Type B pancreatic cell (in vitro differentiated cells): ENCODE results near the gene BRSK1. TPM values are rescaled to one million over a fixed set of nuclear protein-coding genes. Genes with fewer than 3 reads are reported as not detected.

Experiments
- DNase-seq: peaks from one replicate; pipeline ENCODE4 v3.0.0; 2021; ENCODE audit warnings: mixed read lengths; ENCODE audit not compliant: unreplicated experiment; ENCODE audit errors: extremely low spot score
- H3K27ac Mint-ChIP-seq: 2 replicates; pipeline ENCODE4 v1.8.0; 2021; ENCODE audit warnings: mild to moderate bottlenecking, mixed read lengths
- H3K27me3 Mint-ChIP-seq: 2 replicates; pipeline ENCODE4 v1.8.0; 2021; ENCODE audit warnings: mixed read lengths
- H3K36me3 Mint-ChIP-seq: 2 replicates; pipeline ENCODE4 v1.8.0; 2021; ENCODE audit warnings: mixed read lengths
- H3K4me1 Mint-ChIP-seq: one replicate; pipeline ENCODE4 v1.8.0; 2021; ENCODE audit warnings: mixed read lengths; ENCODE audit not compliant: unreplicated experiment
- H3K4me3 Mint-ChIP-seq: 2 replicates; pipeline ENCODE4 v1.8.0; 2021; ENCODE audit warnings: mild to moderate bottlenecking, mixed read lengths
- H3K9me3 Mint-ChIP-seq: 2 replicates; pipeline ENCODE4 v1.8.0; 2021; ENCODE audit warnings: mixed read lengths
- CTCF ChIP-seq: fragments of 200-600 bp; sonication (generic); conservative IDR thresholded peaks from 2 replicates; pipeline ENCODE4 v1.5.0; 2021; ENCODE audit warnings: antibody characterized with exemption, mild to moderate bottlenecking
- total RNA-seq: library from RNA; stranded (reverse); gene quantifications from 2 replicates; pipeline ENCODE4 v1.2.1, GENCODE V29; 2021; ENCODE audit warnings: low replicate concordance

Gene BRSK1
- total RNA-seq, 1 donor from 2014 or later = 32.3 TPM

- Mint-ChIP-seq H3K4me1 (peaks cover 7% of the 10 kb centered on the region), H3K27me3 (no peaks in the 10 kb centered on the region), H3K36me3 (peaks cover 7% of the 10 kb centered on the region), H3K9me3 (no peaks in the 10 kb centered on the region), H3K27ac (no peak overlapping the region), H3K4me3 (no peak overlapping the region)
- no peak for DNase-seq
- no peak for TF ChIP-seq CTCF
These were observed 27.6 kb downstream of the BRSK1 start for GRCh38 chr19:55311397-55311796.

GRCh38 chr19:55311797-55312196, 28.0 kb downstream of the BRSK1 start:
- Mint-ChIP-seq H3K4me3 (no peak overlapping the region), H3K9me3 (no peaks in the 10 kb centered on the region), H3K36me3 (peaks cover 7% of the 10 kb centered on the region), H3K27me3 (no peaks in the 10 kb centered on the region), H3K27ac (no peak overlapping the region), H3K4me1 (peaks cover 7% of the 10 kb centered on the region)
- no peak for TF ChIP-seq CTCF
- no peak for DNase-seq

- Mint-ChIP-seq H3K27ac (no peak overlapping the region), H3K4me3 (no peak overlapping the region)
- DNase-seq = no peak
These were observed 29.1 kb downstream of the BRSK1 start for GRCh38 chr19:55312621-55313512.

GRCh38 chr19:55314396-55314795, 30.6 kb downstream of the BRSK1 start:
- Mint-ChIP-seq H3K9me3 (no peaks in the 10 kb centered on the region), H3K4me1 (peaks cover 7% of the 10 kb centered on the region), H3K27me3 (no peaks in the 10 kb centered on the region), H3K4me3 (no peak overlapping the region), H3K27ac (no peak overlapping the region), H3K36me3 (peaks cover 7% of the 10 kb centered on the region)
- TF ChIP-seq CTCF = no peak
- no peak for DNase-seq

More at GRCh38 chr19:55312621-55313512, 29.1 kb downstream of the BRSK1 start:
- no peaks in the 10 kb centered on the region for H3K9me3 Mint-ChIP-seq
- no peaks in the 10 kb centered on the region for H3K27me3 Mint-ChIP-seq
- H3K4me1 Mint-ChIP-seq = peaks cover 7% of the 10 kb centered on the region
- TF ChIP-seq CTCF = no peak
- H3K36me3 Mint-ChIP-seq = peaks cover 7% of the 10 kb centered on the region

GRCh38 chr19:55315956-55316525, 32.2 kb downstream of the BRSK1 start:
- Mint-ChIP-seq H3K4me3 (no peak overlapping the region), H3K4me1 (peaks cover 7% of the 10 kb centered on the region), H3K9me3 (no peaks in the 10 kb centered on the region), H3K27me3 (peaks cover 6% of the 10 kb centered on the region), H3K36me3 (peaks cover 3% of the 10 kb centered on the region), H3K27ac (no peak overlapping the region)
- TF ChIP-seq CTCF = no peak
- no peak for DNase-seq
